LHCN-M2 (cell line): ENCODE results near the gene PIGL. TPM values are rescaled to one million over a fixed set of nuclear protein-coding genes. Genes with fewer than 3 reads are reported as not detected.
A peak's percentile ranks its signal among the peaks of the same experiment; 100 is the strongest.
"Not testable (repeated sequence)": the region's sequence is repeated elsewhere in the genome, so short reads cannot be mapped to it uniquely, and the experiment has no call there.

ENCODE experiments used
- DNase-seq: peaks from one replicate; pipeline ENCODE4 v3.0.0-alpha.2; 2012; ENCODE audit warnings: low read depth
- total RNA-seq: library from RNA; depleted of rRNA; stranded (reverse); fragments of >200 nt; gene quantifications from 2 replicates; pipeline ENCODE4 v1.2.3, GENCODE V29; 2014

Gene PIGL
- total RNA-seq, 1 experiment from 2014 or later = 14.2 TPM

GRCh38 chr17:16304830-16305229 is 87.8 kb downstream of the PIGL start:
- peak; percentile 36 for DNase-seq

GRCh38 chr17:16306211-16306610 is 89.2 kb downstream of the PIGL start:
- DNase-seq = no peak

- DNase-seq = not testable (repeated sequence)
Observed at GRCh38 chr17:16312061-16312460, 95.1 kb downstream of the PIGL start.

- no peak for DNase-seq
Observed at GRCh38 chr17:16313139-16314090, 96.4 kb downstream of the PIGL start.

GRCh38 chr17:16314189-16314588 is 97.2 kb downstream of the PIGL start:
- no peak for DNase-seq

GRCh38 chr17:16314859-16315258 is 97.8 kb downstream of the PIGL start:
- no peak for DNase-seq

GRCh38 chr17:16319969-16320368 is 103.0 kb downstream of the PIGL start:
- DNase-seq = no peak

GRCh38 chr17:16322636-16323035 is 105.6 kb downstream of the PIGL start:
- peak; percentile 84 for DNase-seq

GRCh38 chr17:16325964-16326363 is 109.0 kb downstream of the PIGL start:
- no peak for DNase-seq

- no peak for DNase-seq
Observed at GRCh38 chr17:16327018-16327417, 110.0 kb downstream of the PIGL start.

- DNase-seq = peak; percentile 24
Observed at GRCh38 chr17:16328997-16329396, 112.0 kb downstream of the PIGL start.

- peak; percentile 45 for DNase-seq
Observed at GRCh38 chr17:16329519-16330271, 112.7 kb downstream of the PIGL start.

GRCh38 chr17:16338391-16338790 is 121.4 kb downstream of the PIGL start:
- no peak for DNase-seq

- DNase-seq = no peak
Observed at GRCh38 chr17:16339402-16339801, 122.4 kb downstream of the PIGL start.

- no peak for DNase-seq
Observed at GRCh38 chr17:16339959-16340358, 122.9 kb downstream of the PIGL start.

GRCh38 chr17:16342979-16343378 is 126.0 kb downstream of the PIGL start:
- no peak for DNase-seq

- DNase-seq = no peak
Observed at GRCh38 chr17:16343569-16343968, 126.6 kb downstream of the PIGL start.

GRCh38 chr17:16345565-16345964 is 128.6 kb downstream of the PIGL start:
- no peak for DNase-seq

- no peak for DNase-seq
Observed at GRCh38 chr17:16346721-16347271, 129.8 kb downstream of the PIGL start.

GRCh38 chr17:16348586-16348985 is 131.6 kb downstream of the PIGL start:
- no peak for DNase-seq

- DNase-seq = no peak
Observed at GRCh38 chr17:16349431-16349830, 132.4 kb downstream of the PIGL start.

GRCh38 chr17:16351831-16352230 is 134.8 kb downstream of the PIGL start:
- peak; percentile 39 for DNase-seq
